Activated naive CD4-positive, alpha-beta T cell treated with anti-CD3 and anti-CD28 coated beads, Interleukin-2, amount 50 U/mL, for 24 hours (primary cell): Measurements from ENCODE around the gene LAMA5.

Experiments used
- H3K27ac Mint-ChIP-seq: one replicate; pipeline ENCODE4 v1.8.0; 2021; ENCODE audit warnings: mild to moderate bottlenecking, mixed read lengths
- H3K27me3 Mint-ChIP-seq: one replicate; pipeline ENCODE4 v1.8.0; 2021; ENCODE audit warnings: mixed read lengths
- H3K36me3 Mint-ChIP-seq: one replicate; pipeline ENCODE4 v1.8.0; 2021; ENCODE audit warnings: mixed read lengths
- H3K4me1 Mint-ChIP-seq: one replicate; pipeline ENCODE4 v1.8.0; 2021; ENCODE audit warnings: mixed read lengths
- H3K4me3 Mint-ChIP-seq: one replicate; pipeline ENCODE4 v1.8.0; 2021; ENCODE audit warnings: mild to moderate bottlenecking, mixed read lengths
- H3K9me3 Mint-ChIP-seq: one replicate; pipeline ENCODE4 v1.8.0; 2021; ENCODE audit warnings: mixed read lengths

The LAMA5 gene

GRCh38 chr20:62338294-62338620 is 28.9 kb downstream of the LAMA5 start:
- H3K9me3 Mint-ChIP-seq: no peaks in the 10 kb centered on the region
- H3K27ac Mint-ChIP-seq: no peak overlapping the region

GRCh38 chr20:62337558-62338293 is 29.4 kb downstream of the LAMA5 start:
- Mint-ChIP-seq H3K4me1 (no peaks in the 10 kb centered on the region), H3K36me3 (no peaks in the 10 kb centered on the region)

More at GRCh38 chr20:62338294-62338620, 28.9 kb downstream of the LAMA5 start:
- Mint-ChIP-seq H3K27me3 (peaks cover 5% of the 10 kb centered on the region), H3K4me1 (no peaks in the 10 kb centered on the region), H3K4me3 (no peak overlapping the region), H3K36me3 (no peaks in the 10 kb centered on the region)

GRCh38 chr20:62336775-62337557 is 30.1 kb downstream of the LAMA5 start:
- no peak overlapping the region for H3K4me3 Mint-ChIP-seq
- no peaks in the 10 kb centered on the region for H3K4me1 Mint-ChIP-seq
- no peak overlapping the region for H3K27ac Mint-ChIP-seq
- peaks cover 5% of the 10 kb centered on the region for H3K27me3 Mint-ChIP-seq
- H3K36me3 Mint-ChIP-seq: no peaks in the 10 kb centered on the region
- H3K9me3 Mint-ChIP-seq: no peaks in the 10 kb centered on the region

More at GRCh38 chr20:62337558-62338293, 29.4 kb downstream of the LAMA5 start:
- Mint-ChIP-seq H3K9me3 (no peaks in the 10 kb centered on the region), H3K4me3 (no peak overlapping the region), H3K27ac (no peak overlapping the region), H3K27me3 (peaks cover 5% of the 10 kb centered on the region)

GRCh38 chr20:62336329-62336728 is 30.8 kb downstream of the LAMA5 start:
- Mint-ChIP-seq H3K36me3 (no peaks in the 10 kb centered on the region), H3K9me3 (no peaks in the 10 kb centered on the region), H3K4me3 (no peak overlapping the region), H3K27me3 (peaks cover 5% of the 10 kb centered on the region), H3K27ac (no peak overlapping the region), H3K4me1 (no peaks in the 10 kb centered on the region)

- Mint-ChIP-seq H3K27ac (no peak overlapping the region), H3K4me3 (no peak overlapping the region), H3K9me3 (no peaks in the 10 kb centered on the region), H3K4me1 (no peaks in the 10 kb centered on the region), H3K36me3 (no peaks in the 10 kb centered on the region), H3K27me3 (peaks cover 5% of the 10 kb centered on the region)
Observed at GRCh38 chr20:62335532-62335931, 31.6 kb downstream of the LAMA5 start.

GRCh38 chr20:62334881-62335280 is 32.2 kb downstream of the LAMA5 start:
- Mint-ChIP-seq H3K4me3 (no peak overlapping the region), H3K9me3 (no peaks in the 10 kb centered on the region)

GRCh38 chr20:62333820-62334595 is 33.1 kb downstream of the LAMA5 start:
- no peaks in the 10 kb centered on the region for H3K4me1 Mint-ChIP-seq
- H3K27me3 Mint-ChIP-seq: peaks cover 2% of the 10 kb centered on the region
- no peaks in the 10 kb centered on the region for H3K36me3 Mint-ChIP-seq
- no peak overlapping the region for H3K4me3 Mint-ChIP-seq
- H3K9me3 Mint-ChIP-seq: no peaks in the 10 kb centered on the region
- H3K27ac Mint-ChIP-seq: no peak overlapping the region

More at GRCh38 chr20:62334881-62335280, 32.2 kb downstream of the LAMA5 start:
- Mint-ChIP-seq H3K27ac (no peak overlapping the region), H3K4me1 (no peaks in the 10 kb centered on the region), H3K27me3 (peaks cover 5% of the 10 kb centered on the region), H3K36me3 (no peaks in the 10 kb centered on the region)

- Mint-ChIP-seq H3K27me3 (peaks cover 2% of the 10 kb centered on the region), H3K9me3 (no peaks in the 10 kb centered on the region), H3K4me1 (no peaks in the 10 kb centered on the region), H3K4me3 (no peak overlapping the region), H3K27ac (no peak overlapping the region), H3K36me3 (no peaks in the 10 kb centered on the region)
Observed at GRCh38 chr20:62332989-62333819, 33.9 kb downstream of the LAMA5 start.

- no peak overlapping the region for H3K4me3 Mint-ChIP-seq
- no peaks in the 10 kb centered on the region for H3K36me3 Mint-ChIP-seq
- no peak overlapping the region for H3K27ac Mint-ChIP-seq
- H3K4me1 Mint-ChIP-seq: no peaks in the 10 kb centered on the region
- peaks cover 2% of the 10 kb centered on the region for H3K27me3 Mint-ChIP-seq
- no peaks in the 10 kb centered on the region for H3K9me3 Mint-ChIP-seq
Observed at GRCh38 chr20:62332421-62332820, 34.7 kb downstream of the LAMA5 start.

GRCh38 chr20:62331347-62331746 is 35.8 kb downstream of the LAMA5 start:
- no peaks in the 10 kb centered on the region for H3K27me3 Mint-ChIP-seq
- no peaks in the 10 kb centered on the region for H3K9me3 Mint-ChIP-seq

GRCh38 chr20:62330576-62331317 is 36.4 kb downstream of the LAMA5 start:
- Mint-ChIP-seq H3K36me3 (no peaks in the 10 kb centered on the region), H3K27me3 (no peaks in the 10 kb centered on the region), H3K4me1 (no peaks in the 10 kb centered on the region), H3K27ac (no peak overlapping the region), H3K4me3 (no peak overlapping the region), H3K9me3 (no peaks in the 10 kb centered on the region)

More at GRCh38 chr20:62331347-62331746, 35.8 kb downstream of the LAMA5 start:
- no peaks in the 10 kb centered on the region for H3K4me1 Mint-ChIP-seq
- no peak overlapping the region for H3K27ac Mint-ChIP-seq
- no peak overlapping the region for H3K4me3 Mint-ChIP-seq
- no peaks in the 10 kb centered on the region for H3K36me3 Mint-ChIP-seq

GRCh38 chr20:62329389-62330377 is 37.4 kb downstream of the LAMA5 start:
- H3K27ac Mint-ChIP-seq: no peak overlapping the region
- H3K4me3 Mint-ChIP-seq: no peak overlapping the region
- H3K36me3 Mint-ChIP-seq: no peaks in the 10 kb centered on the region
- no peaks in the 10 kb centered on the region for H3K27me3 Mint-ChIP-seq
- no peaks in the 10 kb centered on the region for H3K9me3 Mint-ChIP-seq
- H3K4me1 Mint-ChIP-seq: no peaks in the 10 kb centered on the region

GRCh38 chr20:62328684-62329388 is 38.3 kb downstream of the LAMA5 start:
- Mint-ChIP-seq H3K4me1 (no peaks in the 10 kb centered on the region), H3K27ac (no peak overlapping the region), H3K4me3 (no peak overlapping the region), H3K9me3 (no peaks in the 10 kb centered on the region), H3K27me3 (no peaks in the 10 kb centered on the region), H3K36me3 (no peaks in the 10 kb centered on the region)
